Stomach (tissue), 4 donors: ENCODE data around the gene ADGRE3.

Source experiments
- CTCF ChIP-seq, 7 experiments: fragments of 450-650 bp in 4 of 7; fragments of 200-600 bp in 3 of 7; sonication (generic) in 3 of 7; IDR thresholded peaks; one replicate each; pipeline ENCODE4 v1.5.1; 2016 to 2019; ENCODE audit warnings: antibody characterized with exemption in 7 of 7, control low read depth in 2 of 7, mild to moderate bottlenecking in 1 of 7
- EP300 ChIP-seq: sonication (generic); formaldehyde crosslinking; IDR thresholded peaks from one replicate; pipeline ENCODE4 v1.6.1; 2017; ENCODE audit warnings: antibody characterized with exemption
- POLR2A ChIP-seq, 4 donors: fragments of 450-650 bp; IDR thresholded peaks; one replicate each; pipeline ENCODE4 v1.6.1; 2016; ENCODE audit warnings: antibody characterized with exemption in 4 of 4, control low read depth in 2 of 4, mild to moderate bottlenecking in 1 of 4, moderate library complexity in 1 of 4
- POLR2AphosphoS5 ChIP-seq, 3 donors: sonication (generic); formaldehyde crosslinking; IDR thresholded peaks; one replicate each; pipeline ENCODE4 v1.6.1; 2016; ENCODE audit warnings: antibody characterized with exemption in 3 of 3

- TF ChIP-seq CTCF (IDR thresholded peaks at IDR 0.05) (no peak), POLR2A (IDR thresholded peaks at IDR 0.05) (no peak), POLR2AphosphoS5 (IDR thresholded peaks at IDR 0.05) (no peak), EP300 (no peak)
Measured at GRCh38 chr19:14629557-14629956, 45.1 kb downstream of the ADGRE3 start.
